Endothelial cell of umbilical vein (primary cell): ENCODE measurements around the gene SPTLC2. TPM values are rescaled to one million over a fixed set of nuclear protein-coding genes. Genes with fewer than 3 reads are reported as not detected.

Experiments
- BruUV-seq: library from RNA; stranded (reverse); fragments of 400-500 nt; replicated peaks from 2 replicates; lab custom pipeline; 2021; lab: Mats Ljungman, UMichigan
- CTCF ChIA-PET: fragments of 300-600, 350-600 bp; sonication (Branson Sonifier 250); formaldehyde crosslinking; loops from one replicate; lab custom pipeline; 2021; ENCODE audit warnings: antibody characterized with exemption, inconsistent platforms; lab: Charles Lee
- POLR2A ChIA-PET: fragments of 300-600, 350-600 bp; sonication (Branson Sonifier 250); formaldehyde crosslinking; loops from one replicate; lab custom pipeline; 2021; ENCODE audit warnings: antibody characterized with exemption, inconsistent platforms; lab: Charles Lee
- DNase-seq: peaks from one replicate; pipeline ENCODE4 v3.0.0-alpha.2; 2011; ENCODE audit warnings: low read depth, low spot score
- FAIRE-seq: peaks from 2 replicates; lab custom pipeline; 2011; peaks lifted over from hg19 to GRCh38; lab: Jason Lieb, UNC
- H2AFZ ChIP-seq: 2 replicates; pipeline ENCODE4 v1.6.0; 2012; ENCODE audit warnings: low read depth, low read length, control low read depth, inconsistent platforms
- H3K27ac ChIP-seq: 2 replicates; pipeline ENCODE4 v1.5.1; 2011; ENCODE audit warnings: low read depth, mild to moderate bottlenecking, control low read depth, low read length, moderate library complexity; ENCODE audit not compliant: insufficient read depth
- H3K27me3 ChIP-seq, 2 experiments: 2 replicates each; pipeline versions ENCODE4 v1.6.0 to v1.6.1; 2011; ENCODE audit warnings: low read length in 2 of 2, mixed read lengths in 1 of 2; ENCODE audit not compliant: control insufficient read depth in 2 of 2, insufficient read depth in 2 of 2
- H3K36me3 ChIP-seq, 2 experiments: 2 replicates in 1 of 2; 3 replicates in 1 of 2; pipeline ENCODE4 v1.5.1; 2011; ENCODE audit warnings: low read length in 2 of 2, mild to moderate bottlenecking in 1 of 2, moderate library complexity in 1 of 2; ENCODE audit not compliant: control insufficient read depth in 2 of 2, insufficient read depth in 2 of 2; ENCODE audit errors: extremely low read depth in 1 of 2
- H3K4me1 ChIP-seq: 3 replicates; pipeline ENCODE4 v1.5.1; 2011; ENCODE audit warnings: mild to moderate bottlenecking, low read length; ENCODE audit not compliant: control insufficient read depth, insufficient read depth; ENCODE audit errors: extremely low read depth
- H3K4me2 ChIP-seq: 2 replicates; pipeline ENCODE4 v1.6.1; 2011; ENCODE audit warnings: low read length, control low read depth, mixed read lengths; ENCODE audit not compliant: insufficient read depth
- H3K4me3 ChIP-seq, 3 experiments: fragments of 200-600 bp in 1 of 3; sonication (generic), shearing (Covaris generic) in 1 of 3; replicated peaks in 1 of 3; 2 replicates each; pipeline ENCODE4 v1.5.1; 2011 to 2016; ENCODE audit warnings: control low read depth in 3 of 3, low read length in 3 of 3, mild to moderate bottlenecking in 2 of 3, inconsistent platforms in 1 of 3, low read depth in 1 of 3, moderate library complexity in 1 of 3; ENCODE audit not compliant: insufficient read depth in 1 of 3
- H3K79me2 ChIP-seq: 2 replicates; pipeline ENCODE4 v1.6.0; 2012; ENCODE audit warnings: low read length, inconsistent platforms; ENCODE audit not compliant: control insufficient read depth, insufficient read depth
- H3K9ac ChIP-seq: replicated peaks from 2 replicates; pipeline ENCODE3; 2011; ENCODE audit warnings: low read length, control low read depth; ENCODE audit not compliant: insufficient read depth; ENCODE audit errors: extremely low read depth
- H3K9me1 ChIP-seq: replicated peaks from 3 replicates; pipeline ENCODE4 v1.6.0; 2011; ENCODE audit warnings: mild to moderate bottlenecking, low read length; ENCODE audit not compliant: control insufficient read depth, insufficient read depth; ENCODE audit errors: extremely low read depth
- H3K9me3 ChIP-seq: replicated peaks from 2 replicates; pipeline ENCODE4 v1.5.1; 2012; ENCODE audit warnings: low read length, inconsistent platforms; ENCODE audit not compliant: control insufficient read depth, insufficient read depth
- H4K20me1 ChIP-seq: replicated peaks from 2 replicates; pipeline ENCODE3; 2011; ENCODE audit warnings: mild to moderate bottlenecking, low read length; ENCODE audit not compliant: control insufficient read depth, insufficient read depth; ENCODE audit errors: extremely low read depth
- CTCF ChIP-seq, 2 donors: IDR thresholded peaks; 1 replicate in 1 of 2; 2 replicates in 1 of 2; pipeline ENCODE4 v1.5.1; 2011; ENCODE audit warnings: low read length in 2 of 2, mild to moderate bottlenecking in 2 of 2, moderate library complexity in 2 of 2, control low read depth in 1 of 2, inconsistent platforms in 1 of 2, low read depth in 1 of 2; ENCODE audit not compliant: insufficient read depth in 1 of 2; ENCODE audit errors: extremely low read depth in 1 of 2
- EZH2 ChIP-seq: IDR thresholded peaks from 2 replicates; pipeline ENCODE4 v1.6.1; 2012; ENCODE audit warnings: borderline replicate concordance, low read depth, mild to moderate bottlenecking, moderate library complexity, low read length, inconsistent platforms; ENCODE audit not compliant: severe bottlenecking
- FOS ChIP-seq: IDR thresholded peaks from 2 replicates; pipeline ENCODE4 v1.6.1; 2011; ENCODE audit warnings: mild to moderate bottlenecking, low read length, moderate library complexity, borderline replicate concordance; ENCODE audit not compliant: insufficient read depth
- GATA2 ChIP-seq: IDR thresholded peaks from 2 replicates; pipeline ENCODE4 v1.7.0; 2011; ENCODE audit warnings: low read depth, mild to moderate bottlenecking, moderate library complexity, mixed read lengths, low read length; ENCODE audit not compliant: insufficient read length, insufficient read depth
- JUN ChIP-seq: IDR thresholded peaks from 2 replicates; pipeline ENCODE4 v1.6.1; 2011; ENCODE audit warnings: borderline replicate concordance, low read depth; ENCODE audit not compliant: insufficient read length, insufficient read depth
- MAX ChIP-seq: IDR thresholded peaks from 2 replicates; pipeline ENCODE4 v1.6.1; 2011; ENCODE audit not compliant: insufficient read depth, insufficient read length
- MYC ChIP-seq: IDR thresholded peaks from one replicate; pipeline ENCODE4 v1.6.1; 2011; ENCODE audit warnings: mild to moderate bottlenecking, low read depth, low read length
- POLR2A ChIP-seq: IDR thresholded peaks from 2 replicates; pipeline ENCODE4 v1.6.1; 2012; ENCODE audit warnings: low read depth, mild to moderate bottlenecking, control low read depth, low read length
- POLR2AphosphoS5 ChIP-seq: IDR thresholded peaks from 2 replicates; pipeline ENCODE4 v1.6.1; 2012; ENCODE audit warnings: low read depth, mild to moderate bottlenecking, control low read depth, low read length, moderate library complexity; ENCODE audit not compliant: insufficient read depth
- dilution Hi-C: fragments of 300-500 bp; cut with MboI; formaldehyde crosslinking; loops from one replicate; pipeline ENCODE4 v1.15.0; 2019; ENCODE audit warnings: low sequenced_read_pairs; ENCODE audit not compliant: extremely low pct_ligation_motif_present
- intact Hi-C: fragments of 100-400 bp; cut with micrococcal nuclease; formaldehyde crosslinking; loops from one replicate; pipeline ENCODE4 v1.10.0; 2022
- polyA plus RNA-seq, 4 experiments: library from polyadenylated mRNA; depleted of rRNA in 3 of 4; stranded (reverse) in 3 of 4; unstranded in 1 of 4; fragments of >200 nt; gene quantifications; 2 replicates each; pipeline versions ENCODE4 v1.2.1 to v1.2.3, GENCODE V29; 2011 to 2012; ENCODE audit warnings: missing spikeins in 1 of 4
- total RNA-seq: library from RNA; stranded (reverse); gene quantifications from 2 replicates; pipeline ENCODE4 v1.2.3, GENCODE V29; 2021

The SPTLC2 gene
- total and polyA plus RNA-seq, 2 donors (not counting 3 experiments of a cell fraction or from before 2014, with no cell fraction given) = 19.1 to 71.3 TPM

GRCh38 chr14:77565994-77566305, 50.5 kb downstream of the SPTLC2 start:
- intact Hi-C loops = loop anchor here (1.0 kb wide), 1 partner anchor 8 kb away; no protein-coding TSS in a partner anchor
- POLR2A ChIA-PET = no interaction called here

More at GRCh38 chr14:77565994-77566305, 50.5 kb downstream of the SPTLC2 start:
- no peak overlapping the region for H3K9ac ChIP-seq
- no peak overlapping the region for H2AFZ ChIP-seq
- peaks cover 2 to 8% of the 10 kb centered on the region in 2 experiments for H3K36me3 ChIP-seq
- no peaks in the 10 kb centered on the region for H3K9me1 ChIP-seq
- no TSS peak for BruUV-seq
- no peaks in the 10 kb centered on the region for H4K20me1 ChIP-seq
- no peaks in the 10 kb centered on the region for H3K9me3 ChIP-seq
- H3K27ac ChIP-seq = no peak overlapping the region
- CTCF ChIA-PET = interaction anchor here (0.8 to 1.1 kb wide), 3 partner anchors 12 to 42 kb away, joined by 3 to 5 read pairs (median 4); no protein-coding TSS in a partner anchor
- no peak for FAIRE-seq
- TF ChIP-seq GATA2 (no peak), EZH2 (no peak), JUN (no peak), MAX (no peak), CTCF (IDR thresholded peaks at IDR 0.05; ENCODE audit: extremely low read depth in 1 of 2, insufficient read depth in 1 of 2, low read depth in 1 of 2, low read length in 2 of 2) (no peak), FOS (no peak), MYC (no peak), POLR2A (no peak), POLR2AphosphoS5 (no peak)
- no peak for DNase-seq
- H3K4me2 ChIP-seq = no peak overlapping the region
- H3K4me3 ChIP-seq = no peak overlapping the region
- dilution Hi-C loops = no loop called here
- no peaks in the 10 kb centered on the region for H3K27me3 ChIP-seq
- H3K79me2 ChIP-seq = peaks cover 9% of the 10 kb centered on the region
- H3K4me1 ChIP-seq = no peaks in the 10 kb centered on the region
